Femur (tissue), 1 donor: ENCODE results near the gene RNF113A.
"Not testable (repeated sequence)": the region's sequence is repeated elsewhere in the genome, so short reads cannot be mapped to it uniquely, and the experiment has no call there.

Source experiments
- DNase-seq: peaks from one replicate; pipeline ENCODE4 v3.0.0-alpha.2; 2017

Gene RNF113A

GRCh38 chrX:119828446-119828845 is 43.1 kb downstream of the RNF113A start:
- no peak for DNase-seq

GRCh38 chrX:119826399-119826959 is 45.1 kb downstream of the RNF113A start:
- DNase-seq = no peak

- not testable (repeated sequence) for DNase-seq
Measured at GRCh38 chrX:119824221-119824620, 47.3 kb downstream of the RNF113A start.

GRCh38 chrX:119821703-119822102 is 49.8 kb downstream of the RNF113A start:
- DNase-seq = not testable (repeated sequence)
